A673 (cell line): ENCODE results near the gene PCBP2.

Experiments
- EZH2 ChIP-seq: fragments of 200-600 bp; sonication (generic); IDR thresholded peaks from 2 replicates; pipeline ENCODE4 v1.6.1; 2017; ENCODE audit warnings: borderline replicate concordance, low read depth, mild to moderate bottlenecking, mixed read lengths, antibody characterized with exemption, low read length; ENCODE audit not compliant: poor library complexity, severe bottlenecking
- TF ChIP-seq, protein P1 (sequence below): fragments of 300-800, 200-600 bp; sonication (generic); conservative IDR thresholded peaks from 2 replicates; pipeline ENCODE4 v1.5.1; 2017; ENCODE audit warnings: low read depth, mild to moderate bottlenecking, antibody characterized with exemption, low read length, moderate library complexity, mixed read lengths

DNA sequence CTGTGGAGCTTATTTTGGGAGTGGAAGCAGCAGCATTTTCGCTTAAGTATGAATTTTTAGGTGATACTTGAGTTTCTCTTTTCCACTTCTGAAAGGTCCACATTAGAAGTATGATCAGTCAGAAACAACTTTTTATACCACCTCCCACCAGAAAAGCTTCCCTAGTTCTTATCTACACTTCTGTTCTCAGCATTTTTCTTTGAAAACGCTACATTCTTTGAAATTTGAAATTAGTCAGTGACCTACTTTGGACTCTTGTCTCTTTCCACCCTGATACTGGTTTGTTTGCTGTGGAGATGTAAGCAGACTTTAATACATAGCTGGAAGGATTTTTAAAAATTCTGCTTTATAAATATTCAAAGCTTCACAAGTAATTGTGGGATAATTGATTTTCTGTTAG, 22.2 kb downstream of the PCBP2 start:
- TF ChIP-seq, protein P1, sequence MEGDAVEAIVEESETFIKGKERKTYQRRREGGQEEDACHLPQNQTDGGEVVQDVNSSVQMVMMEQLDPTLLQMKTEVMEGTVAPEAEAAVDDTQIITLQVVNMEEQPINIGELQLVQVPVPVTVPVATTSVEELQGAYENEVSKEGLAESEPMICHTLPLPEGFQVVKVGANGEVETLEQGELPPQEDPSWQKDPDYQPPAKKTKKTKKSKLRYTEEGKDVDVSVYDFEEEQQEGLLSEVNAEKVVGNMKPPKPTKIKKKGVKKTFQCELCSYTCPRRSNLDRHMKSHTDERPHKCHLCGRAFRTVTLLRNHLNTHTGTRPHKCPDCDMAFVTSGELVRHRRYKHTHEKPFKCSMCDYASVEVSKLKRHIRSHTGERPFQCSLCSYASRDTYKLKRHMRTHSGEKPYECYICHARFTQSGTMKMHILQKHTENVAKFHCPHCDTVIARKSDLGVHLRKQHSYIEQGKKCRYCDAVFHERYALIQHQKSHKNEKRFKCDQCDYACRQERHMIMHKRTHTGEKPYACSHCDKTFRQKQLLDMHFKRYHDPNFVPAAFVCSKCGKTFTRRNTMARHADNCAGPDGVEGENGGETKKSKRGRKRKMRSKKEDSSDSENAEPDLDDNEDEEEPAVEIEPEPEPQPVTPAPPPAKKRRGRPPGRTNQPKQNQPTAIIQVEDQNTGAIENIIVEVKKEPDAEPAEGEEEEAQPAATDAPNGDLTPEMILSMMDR: no peak
- no peak for TF ChIP-seq EZH2
